ENCODE data around the gene TNNI2.

DNA sequence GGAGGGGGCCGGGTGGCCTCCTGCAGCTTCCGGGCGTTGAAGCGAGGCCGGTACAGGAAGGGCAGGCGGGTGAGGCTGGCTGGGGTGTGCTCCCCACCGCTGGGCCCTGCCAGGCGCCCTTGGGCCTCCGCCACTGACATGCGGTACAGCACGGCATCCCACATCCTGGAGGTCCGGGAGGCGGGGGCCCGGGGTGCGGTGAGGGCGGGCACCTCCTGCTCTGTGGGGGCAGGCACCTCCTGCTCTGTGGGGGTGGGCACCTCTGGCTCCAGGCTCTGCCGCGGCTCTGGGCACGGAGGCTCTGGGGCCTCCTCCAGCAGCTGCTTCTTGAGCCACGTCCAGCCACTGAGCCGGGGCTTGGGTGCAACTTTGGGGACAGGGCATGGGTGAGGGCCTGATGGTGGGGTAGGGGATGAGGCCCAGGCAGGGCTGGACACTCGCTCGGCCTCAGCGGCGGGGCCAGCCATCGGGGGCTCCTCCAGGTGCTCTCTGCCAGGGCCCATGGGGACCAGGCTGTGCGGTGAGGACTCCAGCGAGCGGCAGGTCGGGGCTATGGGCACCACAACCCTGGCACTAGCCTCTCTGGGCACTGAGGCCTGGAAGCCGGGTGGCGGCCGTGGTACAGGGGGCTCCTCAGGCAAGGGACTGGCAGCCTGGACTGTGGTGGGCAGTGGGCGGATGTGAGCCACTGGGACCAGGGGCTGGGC lies 50.6 kb downstream of the TNNI2 start:
- TF ChIP-seq POLR2AphosphoS5 (IDR thresholded peaks at IDR 0.05; ENCODE audit: borderline replicate concordance, low read depth, low read length) = no peak
- no peak for TF ChIP-seq EZH2 (IDR thresholded peaks at IDR 0.05)
